B cell (primary cell): ENCODE measurements around the gene UBQLN4. TPM values are rescaled to one million over a fixed set of nuclear protein-coding genes. Genes with fewer than 3 reads are reported as not detected.

ENCODE experiments used
- ATAC-seq: fragments of 200-7000 bp; cut with Tn5 transposase; one replicate; pipeline ENCODE4 v1.10.0; 2021; ENCODE audit warnings: low read depth, mild to moderate bottlenecking, moderate number of reproducible peaks, moderate library complexity
- CTCF ChIA-PET: fragments of 350-600 bp; sonication (Branson Sonifier 250); formaldehyde crosslinking; loops from one replicate; lab custom pipeline; 2021; ENCODE audit warnings: antibody characterized with exemption, inconsistent platforms; lab: Charles Lee
- POLR2A ChIA-PET: fragments of 350-600 bp; sonication (Branson Sonifier 250); formaldehyde crosslinking; loops from one replicate; lab custom pipeline; 2021; ENCODE audit warnings: antibody characterized with exemption; lab: Charles Lee
- DNase-seq: peaks from one replicate; pipeline ENCODE4 v3.0.0; 2013
- H2AFZ ChIP-seq: 2 replicates; pipeline ENCODE4 v1.6.1; 2012; ENCODE audit warnings: mild to moderate bottlenecking, low read depth, low read length; ENCODE audit not compliant: insufficient read depth, poor library complexity, severe bottlenecking
- H3K27ac ChIP-seq, 2 donors: 1 replicate in 1 of 2; 2 replicates in 1 of 2; pipeline ENCODE4 v1.5.1; 2012 to 2013; ENCODE audit warnings: low read length in 2 of 2, mild to moderate bottlenecking in 2 of 2, moderate library complexity in 1 of 2
- H3K27me3 ChIP-seq, 4 experiments: fragments of 200-600 bp in 1 of 4; sonication (generic) in 1 of 4; replicated peaks in 1 of 4; 1 replicate in 2 of 4; 2 replicates in 2 of 4; pipeline versions ENCODE4 v1.6.1 to v1.7.0; 2013 to 2016; ENCODE audit warnings: low read length in 3 of 4, mild to moderate bottlenecking in 2 of 4, mixed read lengths in 1 of 4, moderate library complexity in 1 of 4; ENCODE audit not compliant: insufficient read depth in 4 of 4, control insufficient read depth in 3 of 4; ENCODE audit errors: control extremely low read depth in 1 of 4
- H3K36me3 ChIP-seq, 2 experiments: replicated peaks in 1 of 2; 1 replicate in 1 of 2; 2 replicates in 1 of 2; pipeline versions ENCODE4 v1.6.1 to v1.7.1; 2013; ENCODE audit warnings: low read length in 1 of 2; ENCODE audit not compliant: insufficient read depth in 2 of 2, control insufficient read depth in 1 of 2; ENCODE audit errors: control extremely low read depth in 1 of 2, extremely low read depth in 1 of 2
- H3K4me1 ChIP-seq, 2 donors: fragments of 200-600 bp in 1 of 2; sonication (generic) in 1 of 2; 1 replicate in 1 of 2; 2 replicates in 1 of 2; pipeline versions ENCODE4 v1.5.1 to v1.6.1; 2013 to 2017; ENCODE audit warnings: low read length in 2 of 2; ENCODE audit not compliant: control insufficient read depth in 2 of 2, insufficient read depth in 2 of 2
- H3K4me2 ChIP-seq: replicated peaks from 2 replicates; pipeline ENCODE3; 2012; ENCODE audit warnings: mild to moderate bottlenecking, low read depth, low read length; ENCODE audit not compliant: poor library complexity, severe bottlenecking
- H3K4me3 ChIP-seq, 5 experiments: fragments of 200-600 bp in 1 of 5; sonication (generic) in 1 of 5; 1 replicate in 3 of 5; 2 replicates in 2 of 5; pipeline versions ENCODE4 v1.5.1 to v1.7.0; 2011 to 2016; ENCODE audit warnings: low read length in 4 of 5, mild to moderate bottlenecking in 4 of 5, low read depth in 2 of 5, control low read depth in 1 of 5, moderate library complexity in 1 of 5; ENCODE audit not compliant: insufficient read depth in 1 of 5; ENCODE audit errors: control extremely low read depth in 1 of 5, extremely low read depth in 1 of 5
- H3K79me2 ChIP-seq: fragments of 200-600 bp; sonication (generic); one replicate; pipeline ENCODE4 v1.6.0; 2016; ENCODE audit warnings: low read length; ENCODE audit not compliant: control insufficient read depth, insufficient read depth
- H3K9ac ChIP-seq: fragments of 200-600 bp; sonication (generic); 2 replicates; pipeline ENCODE4 v1.6.1; 2017; ENCODE audit warnings: mild to moderate bottlenecking, low read length, moderate library complexity
- H3K9me3 ChIP-seq, 3 donors: one replicate each; pipeline versions ENCODE4 v1.6.1 to v1.7.1; 2013; ENCODE audit warnings: low read length in 2 of 3; ENCODE audit not compliant: control insufficient read depth in 2 of 3, insufficient read depth in 1 of 3; ENCODE audit errors: control extremely low read depth in 1 of 3
- H4K20me1 ChIP-seq: 2 replicates; pipeline ENCODE4 v1.6.0; 2012; ENCODE audit warnings: mild to moderate bottlenecking, low read length; ENCODE audit not compliant: insufficient read depth, control insufficient read depth, poor library complexity, severe bottlenecking
- H3K27ac Mint-ChIP-seq: one replicate; pipeline ENCODE4 v1.8.0; 2021; ENCODE audit warnings: mixed read lengths
- H3K27me3 Mint-ChIP-seq: one replicate; pipeline ENCODE4 v1.8.0; 2021; ENCODE audit warnings: mixed read lengths
- H3K4me1 Mint-ChIP-seq: one replicate; pipeline ENCODE4 v1.8.0; 2021; ENCODE audit warnings: mixed read lengths
- H3K4me3 Mint-ChIP-seq: one replicate; pipeline ENCODE4 v1.8.0; 2021; ENCODE audit warnings: mixed read lengths
- H3K9me3 Mint-ChIP-seq: one replicate; pipeline ENCODE4 v1.8.0; 2022; ENCODE audit warnings: mixed read lengths; ENCODE audit not compliant: insufficient read depth
- CTCF ChIP-seq: fragments of 200-600 bp; IDR thresholded peaks from one replicate; pipeline ENCODE4 v1.8.0; 2022; ENCODE audit warnings: antibody characterized with exemption, mild to moderate bottlenecking
- EZH2 ChIP-seq: IDR thresholded peaks from 2 replicates; pipeline ENCODE4 v1.6.1; 2012; ENCODE audit warnings: borderline replicate concordance, low read depth, mild to moderate bottlenecking, moderate library complexity, low read length; ENCODE audit not compliant: insufficient read depth, poor library complexity, severe bottlenecking
- WGBS: methylation state at CpG from one replicate; pipeline ENCODE4 v1.1.5; 2013; ENCODE audit warnings: missing lambda C conversion rate; ENCODE audit not compliant: insufficient coverage; 5-methylcytosine and 5-hydroxymethylcytosine counted together
- intact Hi-C: fragments of 100-400 bp; cut with micrococcal nuclease; formaldehyde crosslinking; loops from one replicate; pipeline ENCODE4 v1.10.0; 2022
- polyA plus RNA-seq: library from polyadenylated mRNA; depleted of rRNA; stranded (reverse); fragments of >200 nt; gene quantifications from 2 replicates; pipeline ENCODE4 v1.2.3, GENCODE V29; 2012
- total RNA-seq, 2 donors: library from RNA; stranded (reverse); fragments of 120-200 nt in 1 of 2; gene quantifications; 1 replicate in 1 of 2; 2 replicates in 1 of 2; pipeline versions ENCODE4 v1.2.3 to v1.2.4, GENCODE V29; 2013 to 2022

Gene UBQLN4
- total and polyA plus RNA-seq, 2 donors (not counting 1 experiment from before 2014, with no cell fraction given) = 20.9 to 39.0 TPM

GRCh38 chr1:156083800-156084790 lies 30.5 kb upstream of the UBQLN4 start:
- no peaks in the 10 kb centered on the region for H3K9me3 Mint-ChIP-seq

More at GRCh38 chr1:156083800-156084790, 30.5 kb upstream of the UBQLN4 start:
- H3K27ac Mint-ChIP-seq = no peak overlapping the region
- Histone ChIP-seq H3K36me3 (no peaks in the 10 kb centered on the region), H3K4me3 (no peak overlapping the region), H3K27ac (no peak overlapping the region), H3K4me1 (peaks cover 11 to 18% of the 10 kb centered on the region in 2 donors), H4K20me1 (no peaks in the 10 kb centered on the region), H3K4me2 (no peak overlapping the region), H3K9me3 (no peaks in the 10 kb centered on the region), H3K9ac (no peak overlapping the region), H2AFZ (no peak overlapping the region), H3K79me2 (no peaks in the 10 kb centered on the region), H3K27me3 (peaks cover 0 to 49% (median 21%) of the 10 kb centered on the region in 4 experiments)
- DNase-seq (no peak), ATAC-seq (no peak)
- intact Hi-C loops = loop anchor here (2.0 kb wide), 1 partner anchor 109 kb away; no protein-coding TSS in a partner anchor
- peaks cover 12% of the 10 kb centered on the region for H3K27me3 Mint-ChIP-seq
- ChIA-PET CTCF (interaction anchor here (0.6 to 4.6 kb wide), 5 partner anchors 12 to 493 kb away, joined by 3 to 25 read pairs (median 4); no protein-coding TSS in a partner anchor), POLR2A (interaction anchor here (0.6 kb wide), 1 partner anchor 43 kb away, joined by 10 read pairs; no protein-coding TSS in a partner anchor)
- TF ChIP-seq CTCF = no peak
- no peak for TF ChIP-seq EZH2
- 42% methylated on average over 2 of the region's 7 CpGs for WGBS
- H3K4me3 Mint-ChIP-seq = peak overlapping the region; percentile 59
- peaks cover 17% of the 10 kb centered on the region for H3K4me1 Mint-ChIP-seq
